GM12891 (cell line): ENCODE measurements around the gene LYRM4.

Source experiments
- PAX5 ChIP-seq: IDR thresholded peaks from 2 replicates; pipeline ENCODE4 v1.6.1; 2011; ENCODE audit warnings: low read length, moderate library complexity, mild to moderate bottlenecking; ENCODE audit not compliant: insufficient read depth, severe bottlenecking
- POLR2A ChIP-seq: IDR thresholded peaks from 2 replicates; pipeline ENCODE4 v1.6.1; 2011; ENCODE audit warnings: low read depth, low read length, control low read depth
- POLR2AphosphoS5 ChIP-seq: IDR thresholded peaks from 2 replicates; pipeline ENCODE4 v1.6.1; 2011; ENCODE audit warnings: low read depth, low read length, control low read depth
- POU2F2 ChIP-seq: IDR thresholded peaks from 2 replicates; pipeline ENCODE4 v1.6.1; 2011; ENCODE audit warnings: low read depth, mild to moderate bottlenecking, control low read depth, low read length, moderate library complexity
- SPI1 ChIP-seq: IDR thresholded peaks from 2 replicates; pipeline ENCODE4 v1.6.1; 2011; ENCODE audit warnings: low read depth, low read length, control low read depth
- TAF1 ChIP-seq: IDR thresholded peaks from 2 replicates; pipeline ENCODE4 v1.6.1; 2011; ENCODE audit warnings: low read depth, low read length, control low read depth

- TF ChIP-seq POLR2A: no peak
- no peak for TF ChIP-seq POLR2AphosphoS5
- no peak for TF ChIP-seq TAF1
- no peak for TF ChIP-seq SPI1
- no peak for TF ChIP-seq POU2F2
- no peak for TF ChIP-seq PAX5
Measured at GRCh38 chr6:5234874-5235273, 25.9 kb downstream of the LYRM4 start.
